ENCODE measurements around the gene POC1A. TPM values are rescaled to one million over a fixed set of nuclear protein-coding genes. Genes with fewer than 3 reads are reported as not detected.

The POC1A gene
- total and polyA plus RNA-seq, 2 of the 8 experiments (the other 6 are each of a cell fraction or from before 2014, with no cell fraction given): 35.7 to 39.2 TPM

DNA sequence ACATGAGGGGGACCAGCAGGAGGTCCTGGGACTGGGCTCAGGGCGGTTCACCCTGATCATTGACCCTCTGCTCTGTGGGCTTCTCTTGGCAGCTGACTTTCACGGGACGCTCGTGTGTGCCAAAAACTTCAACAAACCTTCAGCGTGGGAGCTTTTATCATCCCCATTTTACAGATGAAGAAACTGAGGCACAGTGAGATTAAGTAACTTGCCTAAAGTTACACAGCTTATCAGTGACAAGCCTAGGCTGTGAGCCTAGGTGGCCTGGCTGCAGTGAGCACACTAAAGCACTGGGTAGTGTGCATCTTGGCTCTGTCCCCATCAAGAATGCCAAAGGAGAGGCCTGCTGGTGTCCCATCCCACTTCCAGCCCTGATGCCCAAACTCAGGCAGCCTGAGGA is 74.3 kb downstream of the POC1A start:
- H4K5ac ChIP-seq (ENCODE audit: insufficient read length, low read depth, low read length): no peak overlapping the region
- H2AK5ac ChIP-seq (ENCODE audit: low read depth, low read length): no peak overlapping the region
- no peaks in the 10 kb centered on the region; the same call in 1 of the 2 replicates for H3K79me1 ChIP-seq (ENCODE audit: low read depth, low read length)
- H2BK20ac ChIP-seq (ENCODE audit: low read length): no peak overlapping the region
- no peaks in the 10 kb centered on the region; a peak in 2 of 7 replicates for H3K27me3 ChIP-seq (replicated peaks in 1 of 4; ENCODE audit: control insufficient read depth in 3 of 4, extremely low read depth in 1 of 4, insufficient read depth in 3 of 4, low read length in 3 of 4)
- no peak for DNase-seq (ENCODE audit: low read depth in 1 of 2, low spot score in 2 of 2)
- H3K9ac ChIP-seq (replicated peaks in 1 of 4; ENCODE audit: extremely low read depth in 1 of 4, low read depth in 3 of 4, low read length in 3 of 4): no peak overlapping the region
- peaks cover 0 to 7% (median 1%) of the 10 kb centered on the region in 4 experiments; a peak in 4 of 8 replicates for H3K36me3 ChIP-seq (ENCODE audit: control insufficient read depth in 2 of 4, insufficient read depth in 4 of 4, low read length in 3 of 4)
- H3K9me3 ChIP-seq (ENCODE audit: insufficient read depth in 2 of 2, low read depth in 1 of 2, low read length in 1 of 2): no peaks in the 10 kb centered on the region
- FAIRE-seq: no peak
- no peak overlapping the region for H3K56ac ChIP-seq (replicated peaks; ENCODE audit: insufficient read length, low read depth, low read length)
- no peak overlapping the region for H3K23ac ChIP-seq (ENCODE audit: insufficient read length)
- H3K23me2 ChIP-seq (ENCODE audit: low read depth, low read length): no peaks in the 10 kb centered on the region
- no peak overlapping the region for H3K18ac ChIP-seq (ENCODE audit: extremely low read depth, low read length)
- no peak overlapping the region for H4K91ac ChIP-seq (replicated peaks; ENCODE audit: insufficient read length, low read length)
- H2BK15ac ChIP-seq (ENCODE audit: low read length): no peak overlapping the region
- H2BK12ac ChIP-seq (ENCODE audit: low read depth, low read length): no peak overlapping the region
- H2BK5ac ChIP-seq (ENCODE audit: low read depth, low read length): no peak overlapping the region
- no peak overlapping the region for H3K4me3 ChIP-seq (ENCODE audit: extremely low read depth in 1 of 4, insufficient read depth in 2 of 4, low read depth in 3 of 4, low read length in 4 of 4)
- H2BK120ac ChIP-seq (replicated peaks; ENCODE audit: low read depth, low read length): no peak overlapping the region
- H3K14ac ChIP-seq (ENCODE audit: insufficient read length): no peak overlapping the region
- H4K20me1 ChIP-seq (replicated peaks in 1 of 2; ENCODE audit: control insufficient read depth in 1 of 2, insufficient read depth in 2 of 2, low read length in 2 of 2): peaks cover 4 to 5% of the 10 kb centered on the region in 2 experiments
- no peak overlapping the region for H3K4me2 ChIP-seq (ENCODE audit: insufficient read depth in 1 of 2, low read depth in 2 of 2, low read length in 2 of 2)
- CTCF ChIA-PET (ENCODE audit: partially characterized antibody): interaction anchor here (1.4 to 14.6 kb wide), 4 partner anchors 11 to 73 kb away, joined by 3 to 168 read pairs (median 4); no protein-coding TSS in a partner anchor
- POLR2A ChIA-PET (ENCODE audit: partially characterized antibody): interaction anchor here (0.8 kb wide), 1 partner anchor 9 kb away, joined by 3 read pairs; no protein-coding TSS in a partner anchor
- no peak overlapping the region for H4K8ac ChIP-seq (ENCODE audit: extremely low read depth, insufficient read depth, low read length)
- TF ChIP-seq EGR1 (IDR thresholded peaks at IDR 0.05; ENCODE audit: borderline replicate concordance, low read depth, low read length): no peak
- no peak for TF ChIP-seq RNF2 (IDR thresholded peaks at IDR 0.05; ENCODE audit: borderline replicate concordance, low read depth, low read length, missing control alignments, poor library complexity, severe bottlenecking)
- no peak for TF ChIP-seq CBX5 (IDR thresholded peaks at IDR 0.05; ENCODE audit: low read depth, low read length)
- TF ChIP-seq HDAC2 (IDR thresholded peaks at IDR 0.05; ENCODE audit: borderline replicate concordance in 1 of 2, low read depth in 2 of 2, low read length in 2 of 2): no peak
- TF ChIP-seq SIN3A (conservative IDR thresholded peaks at IDR 0.05 in 1 of 2, IDR thresholded peaks at IDR 0.05 in 1 of 2; ENCODE audit: low read depth in 1 of 2, low read length in 2 of 2): no peak
- no peak for TF ChIP-seq POLR2A (IDR thresholded peaks at IDR 0.05; ENCODE audit: control extremely low read depth in 1 of 2, low read depth in 2 of 2, low read length in 2 of 2)
- no peak for TF ChIP-seq CTBP2 (IDR thresholded peaks at IDR 0.05; ENCODE audit: borderline replicate concordance, insufficient read depth, insufficient read length, low read length)
- no peak overlapping the region for H3K27ac ChIP-seq (ENCODE audit: low read depth, low read length)
- H3K4me1 ChIP-seq (replicated peaks in 1 of 4; ENCODE audit: control insufficient read depth in 3 of 4, insufficient read depth in 4 of 4, low read length in 3 of 4): no peaks in the 10 kb centered on the region
- WGBS, 2 experiments (ENCODE audit: extremely low coverage in 1 of 2, insufficient coverage in 1 of 2, insufficient read length in 1 of 2, insufficient replicate concordance in 2 of 2, low coverage in 1 of 2, low lambda C conversion rate in 2 of 2, missing lambda C conversion rate in 1 of 2): 92% methylated on average over 5 of the region's 5 CpGs; no CpG with 5 or more reads in 1 of the 2 experiments
- H2AFZ ChIP-seq (ENCODE audit: low read length): no peak overlapping the region
- H3K79me2 ChIP-seq (ENCODE audit: control insufficient read depth in 1 of 2, insufficient read depth in 2 of 2, low read length in 2 of 2): no peaks in the 10 kb centered on the region
- H3K4ac ChIP-seq (replicated peaks; ENCODE audit: insufficient read length, low read depth, low read length): no peak overlapping the region

Measured in H1 (cell line).